Trophoblast cell (in vitro differentiated cells and primary cell): ENCODE results near the gene UGT1A7.

ENCODE experiments used
- DNase-seq, 2 donors: peaks; one replicate each; pipeline ENCODE4 v3.0.0-alpha.2; 2016
- H2AFZ ChIP-seq: 2 replicates; pipeline ENCODE4 v1.6.1; 2013; ENCODE audit warnings: low read length, moderate library complexity, mild to moderate bottlenecking; ENCODE audit not compliant: insufficient read depth, poor library complexity
- H2AK5ac ChIP-seq: 2 replicates; pipeline ENCODE4 v1.6.1; 2013; ENCODE audit warnings: mild to moderate bottlenecking, low read length
- H2BK120ac ChIP-seq: 2 replicates; pipeline ENCODE4 v1.6.1; 2013; ENCODE audit warnings: low read length, mild to moderate bottlenecking, moderate library complexity; ENCODE audit not compliant: insufficient read depth, poor library complexity
- H2BK12ac ChIP-seq: 2 replicates; pipeline ENCODE4 v1.6.1; 2013; ENCODE audit warnings: mild to moderate bottlenecking, low read length, moderate library complexity
- H2BK5ac ChIP-seq: 2 replicates; pipeline ENCODE4 v1.6.1; 2013; ENCODE audit warnings: low read length, low read depth, moderate library complexity, mild to moderate bottlenecking; ENCODE audit not compliant: poor library complexity
- H3K14ac ChIP-seq: 2 replicates; pipeline ENCODE4 v1.6.1; 2013; ENCODE audit warnings: mild to moderate bottlenecking, low read length
- H3K18ac ChIP-seq: 2 replicates; pipeline ENCODE4 v1.6.1; 2013; ENCODE audit warnings: mild to moderate bottlenecking, low read length
- H3K23ac ChIP-seq: 2 replicates; pipeline ENCODE4 v1.6.1; 2013; ENCODE audit warnings: low read length
- H3K27ac ChIP-seq: 2 replicates; pipeline ENCODE4 v1.5.1; 2013; ENCODE audit warnings: low read depth, mild to moderate bottlenecking, inconsistent platforms, low read length, moderate library complexity
- H3K27me3 ChIP-seq: 2 replicates; pipeline ENCODE4 v1.6.1; 2013; ENCODE audit warnings: inconsistent platforms, mild to moderate bottlenecking, low read length, moderate library complexity; ENCODE audit not compliant: insufficient read depth
- H3K36me3 ChIP-seq, 2 experiments: 1 replicate in 1 of 2; 2 replicates in 1 of 2; pipeline ENCODE4 v1.6.1; 2013; ENCODE audit warnings: low read length in 2 of 2, mild to moderate bottlenecking in 2 of 2, moderate library complexity in 1 of 2; ENCODE audit not compliant: insufficient read depth in 2 of 2, control insufficient read depth in 1 of 2
- H3K4ac ChIP-seq: 2 replicates; pipeline ENCODE4 v1.6.1; 2013; ENCODE audit warnings: low read depth, mild to moderate bottlenecking, low read length, moderate library complexity
- H3K4me1 ChIP-seq, 2 experiments: 1 replicate in 1 of 2; 2 replicates in 1 of 2; pipeline ENCODE4 v1.6.1; 2013; ENCODE audit warnings: low read length in 2 of 2, mild to moderate bottlenecking in 2 of 2, moderate library complexity in 1 of 2; ENCODE audit not compliant: insufficient read depth in 2 of 2, control insufficient read depth in 1 of 2
- H3K4me2 ChIP-seq: 2 replicates; pipeline ENCODE4 v1.6.1; 2013; ENCODE audit warnings: inconsistent platforms, mild to moderate bottlenecking, low read length, moderate library complexity
- H3K4me3 ChIP-seq: 2 replicates; pipeline ENCODE4 v1.5.1; 2013; ENCODE audit warnings: mild to moderate bottlenecking, low read depth, low read length, inconsistent platforms
- H3K79me1 ChIP-seq: one replicate; pipeline ENCODE4 v1.6.1; 2013; ENCODE audit warnings: low read length
- H3K79me2 ChIP-seq: 2 replicates; pipeline ENCODE4 v1.6.1; 2013; ENCODE audit warnings: low read length, mild to moderate bottlenecking; ENCODE audit not compliant: control insufficient read depth, insufficient read depth, poor library complexity
- H3K9ac ChIP-seq: 2 replicates; pipeline ENCODE4 v1.6.1; 2013; ENCODE audit warnings: mild to moderate bottlenecking, low read length
- H3K9me3 ChIP-seq: 2 replicates; pipeline ENCODE4 v1.6.1; 2013; ENCODE audit warnings: low read depth, mild to moderate bottlenecking, control low read depth, inconsistent platforms, low read length; ENCODE audit not compliant: insufficient read depth
- H4K12ac ChIP-seq: 2 replicates; pipeline ENCODE4 v1.6.1; 2013; ENCODE audit warnings: low read depth, mild to moderate bottlenecking, low read length, moderate library complexity
- H4K8ac ChIP-seq: 2 replicates; pipeline ENCODE4 v1.6.1; 2013; ENCODE audit warnings: low read depth, mild to moderate bottlenecking, low read length, moderate library complexity
- H4K91ac ChIP-seq: one replicate; pipeline ENCODE4 v1.6.1; 2013; ENCODE audit warnings: low read depth, mild to moderate bottlenecking, low read length, moderate library complexity
- WGBS: extraction: QIAGEN DNeasy Blood & Tissue Kit; methylation state at CpG from one replicate; pipeline ENCODE4 v1.1.7; 2013; ENCODE audit warnings: missing lambda C conversion rate; ENCODE audit not compliant: insufficient read length, insufficient coverage; ENCODE audit errors: extremely low coverage; 5-methylcytosine and 5-hydroxymethylcytosine counted together

UGT1A7 gene

DNA sequence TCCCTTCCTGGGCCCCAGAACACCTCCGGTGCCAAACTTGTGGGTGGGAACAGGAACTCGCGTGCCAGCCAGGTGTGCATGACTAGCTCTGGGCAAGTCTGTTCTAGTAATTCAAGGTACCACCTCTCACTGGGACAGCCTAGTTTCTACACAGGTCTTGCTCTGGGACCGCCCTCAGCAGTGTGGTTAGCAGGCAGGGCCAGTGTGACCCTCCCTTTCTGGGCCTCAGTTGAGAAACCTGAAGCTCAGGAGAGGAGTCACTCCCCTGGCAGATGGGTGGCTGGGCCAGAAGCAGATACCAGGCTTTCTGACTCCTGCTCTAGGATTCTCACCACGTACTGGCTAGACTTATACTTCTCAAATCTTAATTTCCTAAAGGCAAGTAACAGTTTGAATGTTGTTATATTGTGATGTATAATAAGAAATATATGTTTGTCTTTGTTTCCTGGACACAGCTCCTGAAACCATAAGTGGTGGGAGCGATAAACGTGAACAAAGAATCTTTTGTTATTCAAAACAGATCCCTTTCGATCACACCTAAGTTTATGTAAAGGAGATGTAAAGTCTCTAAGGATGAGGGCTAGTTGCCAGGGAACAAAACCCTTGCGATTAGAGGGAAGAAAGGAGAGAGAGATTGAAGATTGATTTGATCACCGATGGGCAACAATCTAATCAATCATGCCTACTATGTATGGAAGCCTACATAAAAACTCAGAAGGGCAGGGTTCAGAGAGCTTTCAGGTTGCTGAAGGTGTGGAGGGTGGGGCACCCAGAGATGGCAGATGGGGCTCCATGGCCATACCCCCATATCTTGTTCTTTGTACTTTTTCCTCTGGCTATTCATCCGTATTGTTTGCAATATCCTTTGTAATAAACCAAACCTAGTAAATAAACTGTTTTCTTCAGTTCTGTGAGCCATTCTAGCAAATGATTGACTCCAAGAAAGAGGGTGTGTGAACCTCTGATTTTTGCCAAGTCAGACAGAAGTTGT, 10.0 kb downstream of the UGT1A7 start:
- Histone ChIP-seq H3K23ac (no peak overlapping the region), H2AK5ac (no peak overlapping the region), H3K27me3 (no peaks in the 10 kb centered on the region), H3K79me2 (no peaks in the 10 kb centered on the region), H3K4me2 (no peak overlapping the region), H3K4me3 (no peak overlapping the region), H2BK12ac (no peak overlapping the region), H3K27ac (no peak overlapping the region), H3K36me3 (no peaks in the 10 kb centered on the region), H3K18ac (no peak overlapping the region), H4K12ac (no peak overlapping the region), H4K91ac (no peak overlapping the region), H2BK120ac (no peak overlapping the region), H3K9ac (no peak overlapping the region), H2BK5ac (no peak overlapping the region), H3K79me1 (no peaks in the 10 kb centered on the region), H3K14ac (no peak overlapping the region), H3K4ac (no peak overlapping the region), H3K4me1 (no peaks in the 10 kb centered on the region), H4K8ac (no peak overlapping the region), H2AFZ (no peak overlapping the region), H3K9me3 (no peaks in the 10 kb centered on the region)
- no peak for DNase-seq
- no CpG with 5 or more reads among the region's 11 CpGs for WGBS

DNA sequence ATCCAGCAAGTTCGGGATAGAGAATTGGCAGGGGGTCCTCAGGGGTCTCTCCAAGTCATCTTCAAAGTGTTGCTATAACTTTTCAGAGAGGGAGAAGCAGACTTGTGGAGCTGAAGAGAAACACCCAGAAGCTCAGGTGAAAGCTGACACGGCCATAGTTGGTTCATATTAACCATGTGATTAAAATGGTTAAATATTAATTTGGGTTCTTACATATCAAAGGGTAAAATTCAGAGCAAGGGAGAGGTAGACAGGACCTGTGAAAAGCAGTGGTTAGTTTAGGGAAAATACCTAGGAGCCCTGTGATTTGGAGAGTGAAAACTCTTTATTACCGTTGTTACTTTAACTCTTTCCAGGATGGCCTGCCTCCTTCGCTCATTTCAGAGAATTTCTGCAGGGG, 10.9 kb downstream of the UGT1A7 start, which contains the start of gene UGT1A6:
TSS of gene UGT1A6 (plus strand) at position 243 of the 400 bp plus-strand sequence. CDS start at position 358, 115 bp downstream.
- Histone ChIP-seq H4K8ac (no peak within 1 kb of the TSS), H4K12ac (no peak within 1 kb of the TSS), H3K4me2 (no peak within 1 kb of the TSS), H3K79me2 (no peaks in the 10 kb centered on the region), H3K27ac (no peak within 1 kb of the TSS), H3K79me1 (no peaks in the 10 kb centered on the region), H2BK120ac (no peak within 1 kb of the TSS), H3K4me1 (no peaks in the 10 kb centered on the region), H3K27me3 (no peaks in the 10 kb centered on the region), H3K14ac (no peak within 1 kb of the TSS), H3K23ac (no peak within 1 kb of the TSS), H2BK12ac (no peak within 1 kb of the TSS), H2AFZ (no peak within 1 kb of the TSS), H3K4me3 (no peak within 1 kb of the TSS), H3K18ac (no peak within 1 kb of the TSS), H4K91ac (no peak within 1 kb of the TSS), H3K9me3 (no peaks in the 10 kb centered on the region), H3K4ac (no peak within 1 kb of the TSS), H3K9ac (no peak within 1 kb of the TSS), H2BK5ac (no peak within 1 kb of the TSS), H3K36me3 (no peaks in the 10 kb centered on the region), H2AK5ac (no peak within 1 kb of the TSS)
- DNase-seq = no peak
- no CpG with 5 or more reads among the region's 4 CpGs for WGBS

DNA sequence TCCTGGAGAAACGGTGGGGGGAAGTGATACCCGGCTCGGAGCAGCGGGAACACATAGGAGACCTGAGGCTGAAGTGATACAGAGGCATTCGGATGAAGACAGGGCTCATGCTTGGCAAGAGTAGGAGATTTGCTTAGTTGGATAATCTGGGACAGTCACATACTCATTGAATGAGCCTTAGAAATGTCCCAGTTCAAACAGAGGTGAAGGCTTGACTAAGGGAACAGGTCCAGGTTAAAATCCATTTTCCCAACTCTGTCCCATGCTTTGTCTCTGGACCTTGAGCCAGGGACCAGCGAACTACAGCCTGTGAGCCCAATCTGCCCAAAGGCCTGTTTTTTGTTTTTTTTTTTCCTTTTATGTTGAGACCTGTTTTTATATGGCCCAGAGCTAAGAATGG, 12.3 kb downstream of the UGT1A7 start:
- H2BK120ac ChIP-seq = no peak overlapping the region
- no CpG with 5 or more reads among the region's 6 CpGs for WGBS
- H3K9me3 ChIP-seq = no peaks in the 10 kb centered on the region
- no peak overlapping the region for H3K14ac ChIP-seq
- H3K4me3 ChIP-seq = no peak overlapping the region
- H3K79me1 ChIP-seq = no peaks in the 10 kb centered on the region
- H4K12ac ChIP-seq = no peak overlapping the region
- no peaks in the 10 kb centered on the region for H3K36me3 ChIP-seq
- H2BK12ac ChIP-seq = no peak overlapping the region
- no peak overlapping the region for H4K91ac ChIP-seq
- H3K4me2 ChIP-seq = no peak overlapping the region
- no peak overlapping the region for H2BK5ac ChIP-seq
- H2AFZ ChIP-seq = no peak overlapping the region
- no peak overlapping the region for H3K18ac ChIP-seq
- H3K4ac ChIP-seq = no peak overlapping the region
- no peaks in the 10 kb centered on the region for H3K27me3 ChIP-seq
- no peak overlapping the region for H4K8ac ChIP-seq
- H3K23ac ChIP-seq = no peak overlapping the region
- no peak overlapping the region for H3K9ac ChIP-seq
- no peaks in the 10 kb centered on the region for H3K4me1 ChIP-seq
- no peak overlapping the region for H2AK5ac ChIP-seq
- no peak overlapping the region for H3K27ac ChIP-seq
- no peak for DNase-seq
- no peaks in the 10 kb centered on the region for H3K79me2 ChIP-seq

DNA sequence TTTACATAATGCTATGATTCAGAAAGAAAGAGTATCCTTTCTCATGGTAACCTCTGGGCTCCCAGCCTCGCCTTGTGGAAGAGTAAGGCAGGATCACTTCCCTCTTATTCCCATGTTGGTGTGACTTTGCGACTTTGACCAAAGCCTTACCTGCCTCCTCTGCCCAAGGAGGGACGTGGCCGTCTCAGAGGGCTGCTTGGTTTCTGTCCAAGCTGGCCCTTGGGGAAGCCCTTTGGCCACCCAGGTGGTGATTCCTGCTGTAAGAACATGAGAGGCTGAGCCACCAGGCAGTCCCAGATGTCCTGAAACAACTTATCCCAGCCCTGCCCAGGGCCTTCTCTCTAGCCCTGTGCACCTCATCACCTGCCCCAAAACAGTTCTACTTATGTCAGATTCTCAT, 17.0 kb downstream of the UGT1A7 start:
- Histone ChIP-seq H3K79me1 (peaks cover 4% of the 10 kb centered on the region), H3K23ac (no peak overlapping the region), H3K4me3 (no peak overlapping the region), H4K8ac (no peak overlapping the region), H2BK120ac (no peak overlapping the region), H3K27me3 (no peaks in the 10 kb centered on the region), H3K36me3 (no peaks in the 10 kb centered on the region), H3K4me2 (no peak overlapping the region), H3K18ac (no peak overlapping the region), H3K4me1 (peaks cover 0 to 2% of the 10 kb centered on the region in 2 experiments), H3K27ac (no peak overlapping the region), H3K79me2 (peaks cover 1% of the 10 kb centered on the region), H3K9me3 (no peaks in the 10 kb centered on the region), H4K12ac (no peak overlapping the region), H4K91ac (peak overlapping the region; percentile 1), H2AFZ (no peak overlapping the region), H2AK5ac (no peak overlapping the region), H3K9ac (no peak overlapping the region), H2BK5ac (peak overlapping the region; percentile 33), H3K14ac (no peak overlapping the region), H2BK12ac (peak overlapping the region; percentile 72), H3K4ac (no peak overlapping the region)
- WGBS = no CpG with 5 or more reads among the region's 4 CpGs
- DNase-seq = no peak
